ENCODE measurements around the gene HOXB13. TPM values are rescaled to one million over a fixed set of nuclear protein-coding genes. Genes with fewer than 3 reads are reported as not detected.

HOXB13 gene
- total RNA-seq, 4 donors from 2014 or later = not detected

DNA sequence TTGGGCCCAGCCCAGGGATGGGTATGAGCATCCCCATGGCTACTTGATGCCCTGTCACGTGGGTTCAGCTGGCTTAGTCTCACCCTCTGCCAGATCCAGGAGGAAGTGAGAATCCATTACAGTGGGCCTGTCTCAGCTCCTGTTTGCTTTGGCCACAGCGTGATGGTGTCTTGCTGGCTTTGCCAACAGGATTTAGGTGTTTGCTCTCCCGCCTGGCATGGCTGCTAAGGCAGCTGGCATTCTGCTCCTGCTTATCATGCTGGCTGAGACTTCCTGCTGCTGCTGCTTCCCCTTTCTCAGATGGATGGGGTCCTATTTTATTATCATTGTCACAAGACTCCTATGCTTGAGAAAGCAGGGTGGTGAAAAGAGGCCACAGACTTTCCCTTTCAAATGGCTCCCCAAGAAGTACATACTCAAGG is 28.3 kb upstream of the HOXB13 start:
- DNase-seq (ENCODE audit: low spot score in 2 of 2) = no peak
- Histone ChIP-seq H3K4me1 (peaks cover 21% of the 10 kb centered on the region), H3K27ac (no peak overlapping the region), H3K4me3 (no peak overlapping the region), H3K27me3 (peaks cover 100% of the 10 kb centered on the region), H3K9me3 (no peaks in the 10 kb centered on the region), H3K36me3 (no peaks in the 10 kb centered on the region)
- TF ChIP-seq POLR2A (IDR thresholded peaks at IDR 0.05) (no peak), POLR2AphosphoS5 (IDR thresholded peaks at IDR 0.05) (no peak), EP300 (IDR thresholded peaks at IDR 0.05) (no peak)
- TF ChIP-seq, protein P1, sequence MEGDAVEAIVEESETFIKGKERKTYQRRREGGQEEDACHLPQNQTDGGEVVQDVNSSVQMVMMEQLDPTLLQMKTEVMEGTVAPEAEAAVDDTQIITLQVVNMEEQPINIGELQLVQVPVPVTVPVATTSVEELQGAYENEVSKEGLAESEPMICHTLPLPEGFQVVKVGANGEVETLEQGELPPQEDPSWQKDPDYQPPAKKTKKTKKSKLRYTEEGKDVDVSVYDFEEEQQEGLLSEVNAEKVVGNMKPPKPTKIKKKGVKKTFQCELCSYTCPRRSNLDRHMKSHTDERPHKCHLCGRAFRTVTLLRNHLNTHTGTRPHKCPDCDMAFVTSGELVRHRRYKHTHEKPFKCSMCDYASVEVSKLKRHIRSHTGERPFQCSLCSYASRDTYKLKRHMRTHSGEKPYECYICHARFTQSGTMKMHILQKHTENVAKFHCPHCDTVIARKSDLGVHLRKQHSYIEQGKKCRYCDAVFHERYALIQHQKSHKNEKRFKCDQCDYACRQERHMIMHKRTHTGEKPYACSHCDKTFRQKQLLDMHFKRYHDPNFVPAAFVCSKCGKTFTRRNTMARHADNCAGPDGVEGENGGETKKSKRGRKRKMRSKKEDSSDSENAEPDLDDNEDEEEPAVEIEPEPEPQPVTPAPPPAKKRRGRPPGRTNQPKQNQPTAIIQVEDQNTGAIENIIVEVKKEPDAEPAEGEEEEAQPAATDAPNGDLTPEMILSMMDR (IDR thresholded peaks at IDR 0.05) = no peak
- WGBS = 23% methylated on average over 3 of the region's 3 CpGs

DNA sequence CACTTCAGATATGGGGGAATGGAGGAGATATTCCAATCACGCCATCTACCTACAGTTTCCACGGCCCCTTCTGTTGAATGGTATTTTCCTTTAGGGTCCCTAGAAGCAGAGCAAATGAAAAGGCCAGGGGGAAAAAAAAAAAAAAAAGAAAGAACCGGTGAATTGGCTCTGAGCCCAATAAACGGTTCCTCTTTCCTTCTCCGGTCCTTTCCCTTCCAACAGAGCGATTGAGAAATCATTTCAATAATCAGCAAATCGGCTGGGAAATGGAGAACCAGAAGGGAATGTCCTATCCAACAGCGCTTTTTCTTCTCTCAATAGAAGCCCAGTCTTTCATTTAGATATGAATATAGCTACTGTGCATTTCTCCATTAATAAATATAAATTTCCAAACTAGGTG is 26.8 kb upstream of the HOXB13 start:
- no peak for TF ChIP-seq POLR2AphosphoS5 (IDR thresholded peaks at IDR 0.05)
- Histone ChIP-seq H3K27me3 (peaks cover 100% of the 10 kb centered on the region), H3K4me3 (no peak overlapping the region), H3K36me3 (no peaks in the 10 kb centered on the region), H3K9me3 (no peaks in the 10 kb centered on the region), H3K27ac (no peak overlapping the region), H3K4me1 (peaks cover 21% of the 10 kb centered on the region)
- 16% methylated on average over 8 of the region's 8 CpGs for WGBS
- no peak for DNase-seq (ENCODE audit: low spot score in 2 of 2)

DNA sequence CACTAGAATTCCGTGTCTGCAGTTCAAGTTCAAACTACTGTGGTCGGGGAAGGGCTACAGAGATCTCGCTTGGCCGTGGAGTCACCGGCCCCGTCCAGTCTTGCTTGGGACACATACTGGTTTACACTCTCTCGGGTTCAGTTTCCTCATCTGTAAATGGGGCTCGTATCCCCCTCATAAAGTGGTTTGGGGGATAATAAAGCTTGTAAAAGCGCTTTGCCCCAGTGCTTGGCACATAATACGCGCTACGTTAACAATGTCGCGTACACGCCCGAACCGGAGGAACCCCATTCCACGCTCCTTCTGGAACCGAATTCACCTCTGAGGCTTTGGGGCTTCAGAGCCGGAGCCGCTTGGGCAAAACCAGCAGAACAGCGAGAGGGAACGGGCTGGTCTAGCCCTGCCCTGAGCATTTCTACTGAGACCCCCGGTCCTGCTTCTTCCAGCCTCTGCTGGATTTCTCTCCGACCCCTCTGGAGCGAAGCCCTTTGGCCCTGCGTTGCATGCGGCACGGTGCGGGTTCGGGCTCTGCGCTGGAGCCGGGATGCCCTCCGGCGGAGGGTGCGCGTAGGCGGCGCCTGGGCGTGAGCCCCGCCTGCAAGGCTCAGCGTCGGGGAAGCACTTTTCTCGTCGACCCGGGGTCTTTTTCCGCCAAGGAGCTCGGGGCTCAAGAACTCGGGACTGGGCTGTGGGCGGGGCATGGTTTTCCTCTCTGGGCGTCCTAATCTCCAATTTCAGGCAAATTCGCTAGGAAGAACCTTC is 26.1 kb upstream of the HOXB13 start:
- no peak for DNase-seq (ENCODE audit: low spot score in 2 of 2)
- no peaks in the 10 kb centered on the region for H3K36me3 ChIP-seq
- H3K4me3 ChIP-seq = no peak overlapping the region
- no peak for TF ChIP-seq EP300 (IDR thresholded peaks at IDR 0.05)
- no peak for TF ChIP-seq POLR2A (IDR thresholded peaks at IDR 0.05)
- H3K9me3 ChIP-seq = no peaks in the 10 kb centered on the region
- H3K27me3 ChIP-seq = peaks cover 100% of the 10 kb centered on the region
- 13% methylated on average over 31 of the region's 52 CpGs for WGBS
- H3K27ac ChIP-seq = no peak overlapping the region
- H3K4me1 ChIP-seq = peaks cover 21% of the 10 kb centered on the region

- Histone ChIP-seq H3K36me3 (no peaks in the 10 kb centered on the region), H3K27me3 (peaks cover 100% of the 10 kb centered on the region), H3K4me1 (peaks cover 21% of the 10 kb centered on the region), H3K9me3 (no peaks in the 10 kb centered on the region), H3K27ac (no peak overlapping the region), H3K4me3 (no peak overlapping the region)
- TF ChIP-seq POLR2AphosphoS5 (IDR thresholded peaks at IDR 0.05) (no peak), POLR2A (IDR thresholded peaks at IDR 0.05) (no peak), EP300 (IDR thresholded peaks at IDR 0.05) (no peak)
- TF ChIP-seq, protein P1 (IDR thresholded peaks at IDR 0.05) = no peak
- no peak for DNase-seq (ENCODE audit: low spot score in 2 of 2)
- WGBS = 37% methylated on average over 18 of the region's 22 CpGs
Measured at GRCh38 chr17:48753794-48754499, 25.4 kb upstream of the HOXB13 start.

- no peak for DNase-seq (ENCODE audit: low spot score in 2 of 2)
- Histone ChIP-seq H3K4me3 (no peak overlapping the region), H3K27me3 (peaks cover 100% of the 10 kb centered on the region), H3K9me3 (no peaks in the 10 kb centered on the region), H3K36me3 (no peaks in the 10 kb centered on the region), H3K27ac (no peak overlapping the region), H3K4me1 (peaks cover 24% of the 10 kb centered on the region)
- 3% methylated on average over 36 of the region's 43 CpGs for WGBS
- TF ChIP-seq, protein P1 (IDR thresholded peaks at IDR 0.05) = no peak
- TF ChIP-seq POLR2AphosphoS5 (IDR thresholded peaks at IDR 0.05) (no peak), EP300 (IDR thresholded peaks at IDR 0.05) (no peak), POLR2A (IDR thresholded peaks at IDR 0.05) (no peak)
Measured at GRCh38 chr17:48752399-48753288, 24.1 kb upstream of the HOXB13 start.

Data from suprapubic skin (tissue), 4 donors.